ENCODE results near the gene VGF. TPM values are rescaled to one million over a fixed set of nuclear protein-coding genes. Genes with fewer than 3 reads are reported as not detected.

Gene VGF
- total RNA-seq, 1 experiment from 2014 or later = 11.2 TPM

- intact Hi-C loops (cut with micrococcal nuclease) = loop anchor here (2.0 kb wide), 1 partner anchor 25 kb away; no protein-coding TSS in a partner anchor
- peak overlapping the region; percentile 76 for H3K4me3 Mint-ChIP-seq (ENCODE audit: unreplicated experiment)
- peak overlapping the region; percentile 85 for H3K27ac Mint-ChIP-seq (ENCODE audit: low read depth, unreplicated experiment)
- H3K4me1 Mint-ChIP-seq (ENCODE audit: insufficient read depth, unreplicated experiment) = peaks cover 47% of the 10 kb centered on the region
- ChIA-PET CTCF (interaction anchor here (0.6 to 1.5 kb wide), 8 partner anchors 15 to 228 kb away, joined by 3 to 4 read pairs (median 3); partner anchors contain the start of gene TRIM56), POLR2A (interaction anchor here (0.7 to 3.6 kb wide), 16 partner anchors 9 to 698 kb away, joined by 3 to 24 read pairs (median 4); partner anchors contain the start of genes PLOD3, TRIM56, UFSP1 and ZCWPW1)
- no peak for TF ChIP-seq CTCF (IDR thresholded peaks at IDR 0.05; ENCODE audit: unreplicated experiment)
- H3K36me3 Mint-ChIP-seq (ENCODE audit: insufficient read depth, unreplicated experiment) = peaks cover 22% of the 10 kb centered on the region
- H3K9me3 Mint-ChIP-seq (ENCODE audit: unreplicated experiment) = no peaks in the 10 kb centered on the region
- BruUV-seq (replicated peaks) = no TSS peak
- no peaks in the 10 kb centered on the region for H3K27me3 Mint-ChIP-seq (ENCODE audit: insufficient read depth, unreplicated experiment)
- DNase-seq (ENCODE audit: unreplicated experiment) = peak; percentile 88
Measured at GRCh38 chr7:101125989-101126650, 39.2 kb downstream of the VGF start.

- Mint-ChIP-seq H3K27ac (ENCODE audit: low read depth, unreplicated experiment) (no peak overlapping the region), H3K4me3 (ENCODE audit: unreplicated experiment) (no peak overlapping the region), H3K36me3 (ENCODE audit: insufficient read depth, unreplicated experiment) (peaks cover 18% of the 10 kb centered on the region), H3K27me3 (ENCODE audit: insufficient read depth, unreplicated experiment) (no peaks in the 10 kb centered on the region), H3K9me3 (ENCODE audit: unreplicated experiment) (no peaks in the 10 kb centered on the region), H3K4me1 (ENCODE audit: insufficient read depth, unreplicated experiment) (peaks cover 47% of the 10 kb centered on the region)
- TF ChIP-seq CTCF (IDR thresholded peaks at IDR 0.05; ENCODE audit: unreplicated experiment) = no peak
- CTCF ChIA-PET = interaction anchor here (0.6 to 1.5 kb wide), 3 partner anchors 10 to 39 kb away, joined by 3 to 5 read pairs (median 4); partner anchors contain the start of gene TRIM56
- POLR2A ChIA-PET = interaction anchor here (1.2 to 1.4 kb wide), 3 partner anchors 11 to 40 kb away, joined by 3 to 7 read pairs (median 3); partner anchors contain the start of gene TRIM56
- peak; percentile 58 for DNase-seq (ENCODE audit: unreplicated experiment)
- no TSS peak for BruUV-seq (replicated peaks)
- intact Hi-C loops (cut with micrococcal nuclease) = no loop called here
Measured at GRCh38 chr7:101124376-101125056, 40.9 kb downstream of the VGF start.

GRCh38 chr7:101123703-101124068 lies 41.7 kb downstream of the VGF start:
- no peak for TF ChIP-seq CTCF (IDR thresholded peaks at IDR 0.05; ENCODE audit: unreplicated experiment)
- ChIA-PET CTCF (interaction anchor here (0.6 to 2.2 kb wide), 2 partner anchors 14 to 525 kb away, joined by 3 to 6 read pairs; no protein-coding TSS in a partner anchor), POLR2A (interaction anchor here (1.3 to 1.4 kb wide), 2 partner anchors 14 to 39 kb away, joined by 3 to 4 read pairs; partner anchors contain the start of gene TRIM56)
- Mint-ChIP-seq H3K27me3 (ENCODE audit: insufficient read depth, unreplicated experiment) (no peaks in the 10 kb centered on the region), H3K4me3 (ENCODE audit: unreplicated experiment) (no peak overlapping the region), H3K27ac (ENCODE audit: low read depth, unreplicated experiment) (peak overlapping the region; percentile 75), H3K4me1 (ENCODE audit: insufficient read depth, unreplicated experiment) (peaks cover 46% of the 10 kb centered on the region), H3K36me3 (ENCODE audit: insufficient read depth, unreplicated experiment) (peaks cover 11% of the 10 kb centered on the region), H3K9me3 (ENCODE audit: unreplicated experiment) (no peaks in the 10 kb centered on the region)
- BruUV-seq (replicated peaks) = no TSS peak
- intact Hi-C loops (cut with micrococcal nuclease) = no loop called here
- no peak for DNase-seq (ENCODE audit: unreplicated experiment)
